ENCODE data around the gene MAPKBP1.

DNA sequence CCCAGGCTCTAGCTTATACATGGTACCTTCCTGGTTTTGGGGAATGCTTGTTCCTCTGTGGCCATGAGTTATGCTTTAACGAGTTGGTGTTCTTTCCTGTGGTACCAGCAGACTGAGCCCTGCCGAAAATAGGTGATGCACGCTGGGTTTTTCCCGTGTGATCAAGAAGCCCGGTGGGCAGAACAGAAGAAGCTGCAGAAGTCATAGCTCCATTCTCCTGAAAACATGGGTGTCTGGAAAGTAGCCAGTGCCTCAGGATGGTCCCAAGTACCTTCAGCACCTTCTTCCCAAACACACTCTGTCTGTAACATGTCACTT is 25.2 kb downstream of the MAPKBP1 start:
- TF ChIP-seq, protein P1, sequence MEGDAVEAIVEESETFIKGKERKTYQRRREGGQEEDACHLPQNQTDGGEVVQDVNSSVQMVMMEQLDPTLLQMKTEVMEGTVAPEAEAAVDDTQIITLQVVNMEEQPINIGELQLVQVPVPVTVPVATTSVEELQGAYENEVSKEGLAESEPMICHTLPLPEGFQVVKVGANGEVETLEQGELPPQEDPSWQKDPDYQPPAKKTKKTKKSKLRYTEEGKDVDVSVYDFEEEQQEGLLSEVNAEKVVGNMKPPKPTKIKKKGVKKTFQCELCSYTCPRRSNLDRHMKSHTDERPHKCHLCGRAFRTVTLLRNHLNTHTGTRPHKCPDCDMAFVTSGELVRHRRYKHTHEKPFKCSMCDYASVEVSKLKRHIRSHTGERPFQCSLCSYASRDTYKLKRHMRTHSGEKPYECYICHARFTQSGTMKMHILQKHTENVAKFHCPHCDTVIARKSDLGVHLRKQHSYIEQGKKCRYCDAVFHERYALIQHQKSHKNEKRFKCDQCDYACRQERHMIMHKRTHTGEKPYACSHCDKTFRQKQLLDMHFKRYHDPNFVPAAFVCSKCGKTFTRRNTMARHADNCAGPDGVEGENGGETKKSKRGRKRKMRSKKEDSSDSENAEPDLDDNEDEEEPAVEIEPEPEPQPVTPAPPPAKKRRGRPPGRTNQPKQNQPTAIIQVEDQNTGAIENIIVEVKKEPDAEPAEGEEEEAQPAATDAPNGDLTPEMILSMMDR (IDR thresholded peaks at IDR 0.05; ENCODE audit: control extremely low read depth in 1 of 3, insufficient read depth in 1 of 3, low read depth in 1 of 3, low read length in 3 of 3) = no peak
- no peak for TF ChIP-seq TCF12 (IDR thresholded peaks at IDR 0.05; ENCODE audit: low read depth, low read length)
- TF ChIP-seq POLR2AphosphoS5 (IDR thresholded peaks at IDR 0.05; ENCODE audit: low read depth, low read length) = no peak
- no peak for TF ChIP-seq EP300 (IDR thresholded peaks at IDR 0.05; ENCODE audit: borderline replicate concordance in 1 of 2, low read depth in 2 of 2, low read length in 2 of 2)
- TF ChIP-seq RAD21 (IDR thresholded peaks at IDR 0.05 in 1 of 2, conservative IDR thresholded peaks at IDR 0.05 in 1 of 2; ENCODE audit: low read depth in 2 of 2, low read length in 2 of 2) = no peak
- TF ChIP-seq, protein P2, sequence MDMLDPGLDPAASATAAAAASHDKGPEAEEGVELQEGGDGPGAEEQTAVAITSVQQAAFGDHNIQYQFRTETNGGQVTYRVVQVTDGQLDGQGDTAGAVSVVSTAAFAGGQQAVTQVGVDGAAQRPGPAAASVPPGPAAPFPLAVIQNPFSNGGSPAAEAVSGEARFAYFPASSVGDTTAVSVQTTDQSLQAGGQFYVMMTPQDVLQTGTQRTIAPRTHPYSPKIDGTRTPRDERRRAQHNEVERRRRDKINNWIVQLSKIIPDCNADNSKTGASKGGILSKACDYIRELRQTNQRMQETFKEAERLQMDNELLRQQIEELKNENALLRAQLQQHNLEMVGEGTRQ (IDR thresholded peaks at IDR 0.05; ENCODE audit: low read length) = no peak

All from H1 (cell line).